Measurements from ENCODE around the gene FGF11. TPM values are rescaled to one million over a fixed set of nuclear protein-coding genes. Genes with fewer than 3 reads are reported as not detected.

The FGF11 gene
- polyA plus RNA-seq, 1 of the 3 experiments (the other 2 are of a cell fraction) = 1.9 TPM

GRCh38 chr17:7445619-7445968, 6.3 kb downstream of the FGF11 start (continued):
- TF ChIP-seq CTCF (IDR thresholded peaks at IDR 0.05) (no peak), TEAD4 (IDR thresholded peaks at IDR 0.05; ENCODE audit: borderline replicate concordance, insufficient read depth) (no peak), GABPA (IDR thresholded peaks at IDR 0.05; ENCODE audit: low read depth) (no peak), ZBTB33 (IDR thresholded peaks at IDR 0.05; ENCODE audit: borderline replicate concordance, low read depth) (no peak), IRF3 (IDR thresholded peaks at IDR 0.05; ENCODE audit: low read depth, low read length) (no peak), MXI1 (IDR thresholded peaks at IDR 0.05; ENCODE audit: low read depth, low read length) (no peak), YY1 (IDR thresholded peaks at IDR 0.05; ENCODE audit: low read depth) (no peak), POLR2AphosphoS5 (IDR thresholded peaks at IDR 0.05; ENCODE audit: low read depth, low read length) (no peak), FOXM1 (IDR thresholded peaks at IDR 0.05; ENCODE audit: low read depth) (no peak)

- H3K27me3 ChIP-seq (ENCODE audit: insufficient read depth) = no peaks in the 10 kb centered on the region
- no peak overlapping the region for H2AFZ ChIP-seq (ENCODE audit: low read depth)
- no peak overlapping the region for H3K4me2 ChIP-seq
- H3K4me3 ChIP-seq (ENCODE audit: low read depth in 2 of 2, low read length in 1 of 2) = no peak overlapping the region
- H4K20me1 ChIP-seq (ENCODE audit: insufficient read depth) = no peaks in the 10 kb centered on the region
- H3K9me2 ChIP-seq = no peaks in the 10 kb centered on the region
- DNase-seq = no peak
- H3K36me3 ChIP-seq (replicated peaks in 1 of 2; ENCODE audit: control insufficient read depth in 1 of 2, insufficient read depth in 2 of 2, low read length in 1 of 2) = no peaks in the 10 kb centered on the region
- no peak overlapping the region for H3K9ac ChIP-seq
- no peaks in the 10 kb centered on the region for H3K9me3 ChIP-seq
- POLR2A ChIA-PET = no interaction called here
- no peaks in the 10 kb centered on the region for H3K79me2 ChIP-seq (ENCODE audit: insufficient read depth)
- CTCF ChIA-PET = interaction anchor here (1.6 kb wide), 1 partner anchor 11 kb away, joined by 3 read pairs; no protein-coding TSS in a partner anchor
- H3F3A ChIP-seq (replicated peaks; ENCODE audit: insufficient read depth) = peaks cover 9% of the 10 kb centered on the region
- H3K4me1 ChIP-seq (ENCODE audit: control insufficient read depth in 1 of 2, insufficient read depth in 2 of 2, low read depth in 1 of 2, low read length in 1 of 2) = peaks cover 5 to 7% of the 10 kb centered on the region in 2 experiments; a peak in 2 of 4 replicates
- no peak overlapping the region for H3K27ac ChIP-seq (ENCODE audit: low read depth in 2 of 2, low read length in 1 of 2)
- WGBS (ENCODE audit: low lambda C conversion rate) = 89% methylated on average over 7 of the region's 7 CpGs
- TF ChIP-seq JUND (IDR thresholded peaks at IDR 0.05) = no peak
- no peak for TF ChIP-seq EZH2phosphoT487 (IDR thresholded peaks at IDR 0.05; ENCODE audit: borderline replicate concordance, low read depth)
- TF ChIP-seq CHD2 (IDR thresholded peaks at IDR 0.05; ENCODE audit: low read length, partially characterized antibody) = no peak
- TF ChIP-seq RXRA (IDR thresholded peaks at IDR 0.05; ENCODE audit: borderline replicate concordance, low read depth) = no peak
- no peak for TF ChIP-seq YY1 (IDR thresholded peaks at IDR 0.05; ENCODE audit: low read depth)
- TF ChIP-seq TCF12 (IDR thresholded peaks at IDR 0.05) = no peak
- no peak for TF ChIP-seq FOSL2 (IDR thresholded peaks at IDR 0.05; ENCODE audit: borderline replicate concordance, low read depth)
- no peak for TF ChIP-seq CTCF (IDR thresholded peaks at IDR 0.05)
- no peak for TF ChIP-seq TAF1 (IDR thresholded peaks at IDR 0.05; ENCODE audit: borderline replicate concordance, low read depth, low read length)
- no peak for TF ChIP-seq RCOR1 (IDR thresholded peaks at IDR 0.05; ENCODE audit: low read length)
- TF ChIP-seq FOXJ3 (CRISPR knock-in tag; IDR thresholded peaks at IDR 0.05) = no peak
- no peak for TF ChIP-seq NRF1 (IDR thresholded peaks at IDR 0.05; ENCODE audit: low read depth, low read length)
- TF ChIP-seq NFIC (IDR thresholded peaks at IDR 0.05; ENCODE audit: borderline replicate concordance) = no peak
- TF ChIP-seq MEF2A (IDR thresholded peaks at IDR 0.05; ENCODE audit: borderline replicate concordance, low read depth) = no peak
- TF ChIP-seq SMC3 (IDR thresholded peaks at IDR 0.05; ENCODE audit: low read depth, low read length) = no peak
- TF ChIP-seq ZBTB33 (IDR thresholded peaks at IDR 0.05; ENCODE audit: borderline replicate concordance, low read depth) = no peak
- no peak for TF ChIP-seq POLR2AphosphoS5 (IDR thresholded peaks at IDR 0.05; ENCODE audit: low read depth, low read length)
These were observed 9.1 kb downstream of the FGF11 start for GRCh38 chr17:7448461-7448860.

Data from SK-N-SH (cell line).